DND-41 (cell line): ENCODE results near the gene OCIAD1.

Source experiments
- ATAC-seq: fragments of 200-7000 bp; cut with Tn5 transposase; 3 replicates; pipeline ENCODE4 v1.9.1; 2021; ENCODE audit warnings: low read depth; ENCODE audit not compliant: insufficient read depth
- DNase-seq: peaks from one replicate; pipeline ENCODE4 v3.0.0-alpha.2; 2020
- H2AFZ ChIP-seq: 2 replicates; pipeline ENCODE4 v1.6.0; 2012; ENCODE audit warnings: low read depth, low read length
- H3K27ac ChIP-seq: 2 replicates; pipeline ENCODE4 v1.5.1; 2012; ENCODE audit warnings: low read length, inconsistent platforms
- H3K27me3 ChIP-seq: fragments of 200-600 bp; sonication (generic); 2 replicates; pipeline ENCODE4 v1.6.0; 2012; ENCODE audit warnings: low read length, mild to moderate bottlenecking, inconsistent platforms; ENCODE audit not compliant: insufficient read depth, poor library complexity
- H3K36me3 ChIP-seq: 2 replicates; pipeline ENCODE4 v1.5.1; 2012; ENCODE audit warnings: low read length, inconsistent platforms; ENCODE audit not compliant: insufficient read depth
- H3K4me1 ChIP-seq: 2 replicates; pipeline ENCODE4 v1.5.1; 2012; ENCODE audit warnings: mild to moderate bottlenecking, low read length; ENCODE audit not compliant: insufficient read depth
- H3K4me2 ChIP-seq: 2 replicates; pipeline ENCODE4 v1.6.0; 2012; ENCODE audit warnings: mild to moderate bottlenecking, moderate library complexity, low read length, inconsistent platforms; ENCODE audit not compliant: insufficient read depth
- H3K4me3 ChIP-seq, 2 experiments: fragments of 200-600 bp in 1 of 2; shearing (Covaris generic) in 1 of 2; 2 replicates each; pipeline ENCODE4 v1.5.1; 2012 to 2016; ENCODE audit warnings: inconsistent platforms in 2 of 2, low read length in 2 of 2, mild to moderate bottlenecking in 2 of 2, low read depth in 1 of 2, moderate library complexity in 1 of 2
- H3K79me2 ChIP-seq: 2 replicates; pipeline ENCODE4 v1.6.0; 2012; ENCODE audit warnings: low read length, inconsistent platforms; ENCODE audit not compliant: insufficient read depth
- H3K9ac ChIP-seq: 2 replicates; pipeline ENCODE4 v1.6.0; 2012; ENCODE audit warnings: low read depth, mild to moderate bottlenecking, inconsistent platforms, low read length, moderate library complexity
- H3K9me3 ChIP-seq: 2 replicates; pipeline ENCODE4 v1.5.1; 2012; ENCODE audit warnings: low read length, moderate library complexity, mild to moderate bottlenecking, inconsistent platforms; ENCODE audit not compliant: insufficient read depth, severe bottlenecking
- H4K20me1 ChIP-seq: 2 replicates; pipeline ENCODE4 v1.6.0; 2012; ENCODE audit warnings: low read length; ENCODE audit not compliant: insufficient read depth
- CTCF ChIP-seq: IDR thresholded peaks from 2 replicates; pipeline ENCODE4 v1.5.1; 2012; ENCODE audit warnings: borderline replicate concordance, low read length, moderate library complexity, mild to moderate bottlenecking; ENCODE audit not compliant: poor library complexity, severe bottlenecking; ENCODE audit errors: extremely low read depth
- EZH2 ChIP-seq: IDR thresholded peaks from 3 replicates; pipeline ENCODE4 v1.6.1; 2012; ENCODE audit warnings: borderline replicate concordance, low read depth, mild to moderate bottlenecking, moderate library complexity, low read length, inconsistent platforms; ENCODE audit not compliant: severe bottlenecking

Gene OCIAD1

GRCh38 chr4:48792348-48793006, 38.4 kb upstream of the OCIAD1 start:
- no peak for TF ChIP-seq EZH2
- H2AFZ ChIP-seq, result no peak overlapping the region
- H3K79me2 ChIP-seq, result no peaks in the 10 kb centered on the region
- no peak overlapping the region for H3K27ac ChIP-seq
- H3K9me3 ChIP-seq, result no peaks in the 10 kb centered on the region
- H3K36me3 ChIP-seq, result no peaks in the 10 kb centered on the region
- no peak for ATAC-seq
- no peak overlapping the region for H3K9ac ChIP-seq
- no peaks in the 10 kb centered on the region for H3K4me1 ChIP-seq
- H3K27me3 ChIP-seq, result no peaks in the 10 kb centered on the region
- no peak overlapping the region for H3K4me3 ChIP-seq
- H4K20me1 ChIP-seq, result no peaks in the 10 kb centered on the region
- no peak for DNase-seq
- H3K4me2 ChIP-seq, result no peak overlapping the region

GRCh38 chr4:48795108-48795507, 35.8 kb upstream of the OCIAD1 start:
- no peaks in the 10 kb centered on the region for H3K79me2 ChIP-seq
- H3K4me3 ChIP-seq, result no peak overlapping the region
- no peaks in the 10 kb centered on the region for H3K27me3 ChIP-seq
- no peak overlapping the region for H2AFZ ChIP-seq
- H3K9ac ChIP-seq, result no peak overlapping the region
- ATAC-seq, result no peak
- H3K36me3 ChIP-seq, result no peaks in the 10 kb centered on the region
- no peaks in the 10 kb centered on the region for H3K9me3 ChIP-seq
- no peaks in the 10 kb centered on the region for H3K4me1 ChIP-seq
- H3K4me2 ChIP-seq, result no peak overlapping the region
- H4K20me1 ChIP-seq, result no peaks in the 10 kb centered on the region
- TF ChIP-seq EZH2, result no peak
- TF ChIP-seq CTCF, result no peak
- no peak for DNase-seq
- no peak overlapping the region for H3K27ac ChIP-seq

- H3K27me3 ChIP-seq, result no peaks in the 10 kb centered on the region
- ATAC-seq (no peak), DNase-seq (no peak)
- TF ChIP-seq CTCF (no peak), EZH2 (no peak)
- no peak overlapping the region for H3K4me2 ChIP-seq
- H3K4me1 ChIP-seq, result no peaks in the 10 kb centered on the region
- no peak overlapping the region for H3K9ac ChIP-seq
- H4K20me1 ChIP-seq, result no peaks in the 10 kb centered on the region
- H2AFZ ChIP-seq, result no peak overlapping the region
- no peak overlapping the region for H3K4me3 ChIP-seq
- no peaks in the 10 kb centered on the region for H3K79me2 ChIP-seq
- no peaks in the 10 kb centered on the region for H3K36me3 ChIP-seq
- H3K27ac ChIP-seq, result no peak overlapping the region
- no peaks in the 10 kb centered on the region for H3K9me3 ChIP-seq
Observed at GRCh38 chr4:48796191-48796926, 34.5 kb upstream of the OCIAD1 start.

GRCh38 chr4:48796927-48797679, 33.8 kb upstream of the OCIAD1 start:
- DNase-seq, result no peak
- TF ChIP-seq EZH2 (no peak), CTCF (no peak)

More at GRCh38 chr4:48796927-48797679, 33.8 kb upstream of the OCIAD1 start:
- no peaks in the 10 kb centered on the region for H3K9me3 ChIP-seq
- no peaks in the 10 kb centered on the region for H4K20me1 ChIP-seq
- no peak overlapping the region for H3K4me2 ChIP-seq
- no peak overlapping the region for H2AFZ ChIP-seq
- no peaks in the 10 kb centered on the region for H3K4me1 ChIP-seq
- no peak overlapping the region for H3K27ac ChIP-seq
- no peak overlapping the region for H3K4me3 ChIP-seq
- H3K9ac ChIP-seq, result no peak overlapping the region
- no peak for ATAC-seq
- H3K79me2 ChIP-seq, result no peaks in the 10 kb centered on the region
- H3K27me3 ChIP-seq, result no peaks in the 10 kb centered on the region
- no peaks in the 10 kb centered on the region for H3K36me3 ChIP-seq
